Neutrophil (primary cell): Measurements from ENCODE around the gene USP13.

Experiments
- H3K27ac ChIP-seq: fragments of 200-600 bp; sonication (generic); 2 replicates; pipeline ENCODE4 v1.5.1; 2016; ENCODE audit warnings: mild to moderate bottlenecking, moderate library complexity
- H3K27me3 ChIP-seq: fragments of 200-600 bp; sonication (generic); 2 replicates; pipeline ENCODE4 v1.6.0; 2016; ENCODE audit warnings: mild to moderate bottlenecking
- H3K36me3 ChIP-seq: fragments of 200-600 bp; sonication (generic); 2 replicates; pipeline ENCODE4 v1.5.1; 2017
- H3K4me1 ChIP-seq, 2 experiments: fragments of 200-600 bp in 1 of 2; sonication (generic) in 1 of 2; 1 replicate in 1 of 2; 2 replicates in 1 of 2; pipeline versions ENCODE4 v1.5.1 to v1.6.1; 2013 to 2016; ENCODE audit warnings: low read depth in 1 of 2, low read length in 1 of 2, mild to moderate bottlenecking in 1 of 2, moderate library complexity in 1 of 2; ENCODE audit not compliant: control insufficient read depth in 1 of 2, insufficient read depth in 1 of 2
- H3K4me3 ChIP-seq, 2 experiments: fragments of 200-600 bp in 1 of 2; sonication (generic) in 1 of 2; 1 replicate in 1 of 2; 2 replicates in 1 of 2; pipeline ENCODE4 v1.5.1; 2013 to 2016; ENCODE audit warnings: low read depth in 1 of 2, low read length in 1 of 2, mild to moderate bottlenecking in 1 of 2, moderate library complexity in 1 of 2
- H3K9me3 ChIP-seq: fragments of 200-600 bp; sonication (generic); 2 replicates; pipeline ENCODE4 v1.5.1; 2016
- TF ChIP-seq, protein P1 (sequence below): fragments of 200-600 bp; sonication (generic); IDR thresholded peaks from 2 replicates; pipeline ENCODE4 v1.5.1; 2016; ENCODE audit warnings: antibody characterized with exemption

The USP13 gene

DNA sequence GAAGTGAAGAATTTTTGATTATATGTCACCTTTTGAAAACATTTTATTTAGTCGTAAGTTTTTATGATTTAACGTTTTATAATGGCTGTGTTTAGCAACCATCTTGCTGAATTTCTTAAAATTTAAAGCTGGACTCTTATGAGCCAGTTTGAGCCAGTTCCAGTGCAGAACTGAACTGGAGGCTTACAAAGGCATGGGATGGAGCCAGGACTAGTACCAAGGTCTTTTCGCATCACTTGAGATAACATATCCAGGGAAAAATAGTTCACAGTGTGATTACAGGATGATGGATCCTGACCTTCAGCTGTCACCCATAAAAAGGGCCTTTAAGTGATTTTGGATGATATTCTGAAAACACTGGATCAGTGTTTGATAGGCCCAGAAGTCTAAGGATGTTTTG lies 51.0 kb downstream of the USP13 start:
- no peaks in the 10 kb centered on the region for H3K9me3 ChIP-seq
- H3K4me1 ChIP-seq = peaks cover 0 to 5% of the 10 kb centered on the region in 2 experiments
- TF ChIP-seq, protein P1, sequence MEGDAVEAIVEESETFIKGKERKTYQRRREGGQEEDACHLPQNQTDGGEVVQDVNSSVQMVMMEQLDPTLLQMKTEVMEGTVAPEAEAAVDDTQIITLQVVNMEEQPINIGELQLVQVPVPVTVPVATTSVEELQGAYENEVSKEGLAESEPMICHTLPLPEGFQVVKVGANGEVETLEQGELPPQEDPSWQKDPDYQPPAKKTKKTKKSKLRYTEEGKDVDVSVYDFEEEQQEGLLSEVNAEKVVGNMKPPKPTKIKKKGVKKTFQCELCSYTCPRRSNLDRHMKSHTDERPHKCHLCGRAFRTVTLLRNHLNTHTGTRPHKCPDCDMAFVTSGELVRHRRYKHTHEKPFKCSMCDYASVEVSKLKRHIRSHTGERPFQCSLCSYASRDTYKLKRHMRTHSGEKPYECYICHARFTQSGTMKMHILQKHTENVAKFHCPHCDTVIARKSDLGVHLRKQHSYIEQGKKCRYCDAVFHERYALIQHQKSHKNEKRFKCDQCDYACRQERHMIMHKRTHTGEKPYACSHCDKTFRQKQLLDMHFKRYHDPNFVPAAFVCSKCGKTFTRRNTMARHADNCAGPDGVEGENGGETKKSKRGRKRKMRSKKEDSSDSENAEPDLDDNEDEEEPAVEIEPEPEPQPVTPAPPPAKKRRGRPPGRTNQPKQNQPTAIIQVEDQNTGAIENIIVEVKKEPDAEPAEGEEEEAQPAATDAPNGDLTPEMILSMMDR = no peak
- H3K27ac ChIP-seq = no peak overlapping the region
- no peaks in the 10 kb centered on the region for H3K36me3 ChIP-seq
- no peak overlapping the region for H3K4me3 ChIP-seq
- no peaks in the 10 kb centered on the region for H3K27me3 ChIP-seq

DNA sequence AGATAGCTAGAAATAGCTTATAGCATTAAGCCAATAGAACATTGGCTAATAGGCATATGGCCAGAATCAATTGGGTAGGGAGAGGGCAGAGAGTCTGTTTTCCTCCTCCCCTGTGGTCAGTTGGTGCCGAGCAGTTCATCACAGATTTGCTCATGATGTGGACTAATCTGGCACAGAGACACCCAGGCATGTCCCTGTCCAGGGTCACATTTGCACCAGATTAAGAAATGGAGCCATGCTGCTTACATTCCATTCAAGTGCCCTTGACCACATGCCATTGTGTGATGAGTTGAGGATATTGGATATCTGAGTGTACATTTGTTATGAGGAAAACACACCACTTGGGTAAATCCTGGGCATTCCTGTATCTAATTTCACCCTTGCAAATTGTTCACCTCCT lies 53.4 kb downstream of the USP13 start:
- TF ChIP-seq, protein P1 = no peak
- H3K9me3 ChIP-seq = no peaks in the 10 kb centered on the region
- no peaks in the 10 kb centered on the region for H3K36me3 ChIP-seq
- H3K4me3 ChIP-seq = no peak overlapping the region
- H3K27ac ChIP-seq = no peak overlapping the region
- no peaks in the 10 kb centered on the region for H3K27me3 ChIP-seq
- no peaks in the 10 kb centered on the region for H3K4me1 ChIP-seq

DNA sequence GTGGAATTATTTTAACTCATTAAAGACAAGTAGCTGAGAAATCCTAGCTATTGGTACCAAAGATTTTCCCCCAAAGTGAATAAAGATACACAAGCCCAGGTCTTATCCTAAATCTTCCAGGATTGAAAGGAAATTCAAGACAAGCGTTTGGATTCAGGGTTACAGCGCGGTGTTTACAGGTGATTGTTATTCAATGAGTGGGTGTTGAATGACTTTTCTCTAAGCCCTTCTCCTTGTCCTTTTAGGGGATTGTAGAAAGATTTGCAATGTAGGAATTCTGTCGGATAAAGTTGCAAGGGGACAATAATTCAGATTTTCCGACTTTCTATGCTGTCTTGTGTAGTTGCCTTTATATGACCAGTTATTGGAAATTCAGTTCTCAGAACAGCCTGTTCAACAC lies 57.2 kb downstream of the USP13 start:
- Histone ChIP-seq H3K36me3 (no peaks in the 10 kb centered on the region), H3K4me3 (no peak overlapping the region), H3K4me1 (no peaks in the 10 kb centered on the region), H3K27me3 (no peaks in the 10 kb centered on the region), H3K27ac (no peak overlapping the region), H3K9me3 (no peaks in the 10 kb centered on the region)
- TF ChIP-seq, protein P1 = no peak

DNA sequence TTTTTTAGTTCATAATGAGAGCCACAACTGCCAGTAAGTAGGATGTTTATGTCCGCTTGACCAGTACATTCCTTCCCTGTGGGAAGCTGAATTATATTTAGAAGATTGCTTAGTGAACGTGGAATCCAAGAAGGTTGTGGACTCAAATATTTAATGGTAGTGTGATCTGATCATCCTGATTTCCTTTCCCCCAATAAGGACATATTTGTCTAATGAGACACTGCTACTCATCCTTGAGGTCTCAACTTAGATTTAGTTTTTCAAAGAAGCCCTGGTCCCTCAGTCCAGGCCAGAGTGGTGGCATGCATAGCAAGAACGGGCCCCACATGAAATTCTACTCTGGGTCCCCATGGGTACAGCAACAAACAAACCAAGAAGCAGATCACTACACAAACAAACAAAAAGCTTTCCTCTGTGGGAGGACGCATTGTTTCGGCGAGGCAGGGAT lies 60.8 kb downstream of the USP13 start:
- H3K36me3 ChIP-seq = no peaks in the 10 kb centered on the region
- TF ChIP-seq, protein P1 = no peak
- no peaks in the 10 kb centered on the region for H3K4me1 ChIP-seq
- no peaks in the 10 kb centered on the region for H3K27me3 ChIP-seq
- H3K27ac ChIP-seq = no peak overlapping the region
- no peaks in the 10 kb centered on the region for H3K9me3 ChIP-seq
- no peak overlapping the region for H3K4me3 ChIP-seq

DNA sequence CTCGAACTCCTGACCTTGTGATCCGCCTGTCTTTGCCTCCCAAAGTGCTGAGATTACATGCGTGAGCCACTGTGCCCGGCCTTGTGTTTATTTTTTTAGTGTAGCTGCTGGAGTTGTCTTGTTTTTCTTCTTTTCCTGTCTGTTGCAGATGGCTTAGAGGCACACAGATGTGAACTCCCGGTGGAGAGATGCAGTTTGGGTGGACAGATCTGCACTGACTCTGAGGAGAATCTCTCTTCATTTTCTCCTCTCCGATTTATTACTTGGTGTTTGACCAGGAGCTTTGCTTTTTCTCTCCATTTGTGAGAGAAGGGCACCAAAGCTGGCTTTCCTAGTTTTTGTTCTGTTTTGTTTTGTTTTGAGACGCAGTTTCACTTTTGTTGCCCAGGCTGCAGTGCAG lies 62.7 kb downstream of the USP13 start:
- H3K27ac ChIP-seq = no peak overlapping the region

More for the DNA sequence above, 62.7 kb downstream of the USP13 start:
- H3K9me3 ChIP-seq = no peaks in the 10 kb centered on the region
- H3K4me1 ChIP-seq = no peaks in the 10 kb centered on the region
- TF ChIP-seq, protein P1 = no peak
- no peak overlapping the region for H3K4me3 ChIP-seq
- no peaks in the 10 kb centered on the region for H3K36me3 ChIP-seq
- no peaks in the 10 kb centered on the region for H3K27me3 ChIP-seq
